Nephron (organoid): ENCODE results near the gene HSBP1L1.
A peak's percentile ranks its signal among the peaks of the same experiment; 100 is the strongest.

Experiments
- H3K27ac Mint-ChIP-seq, 3 experiments: 2 replicates each; pipeline ENCODE4 v1.8.0; 2020; ENCODE audit warnings: mixed read lengths in 3 of 3, mild to moderate bottlenecking in 2 of 3, moderate library complexity in 1 of 3
- H3K27me3 Mint-ChIP-seq: 2 replicates; pipeline ENCODE4 v1.8.0; 2021; ENCODE audit warnings: low read depth, mild to moderate bottlenecking, moderate library complexity, mixed read lengths
- H3K36me3 Mint-ChIP-seq: 2 replicates; pipeline ENCODE4 v1.8.0; 2020; ENCODE audit warnings: low read depth, mixed read lengths
- H3K4me1 Mint-ChIP-seq: 2 replicates; pipeline ENCODE4 v1.8.0; 2020; ENCODE audit warnings: mixed read lengths
- H3K4me3 Mint-ChIP-seq, 3 experiments: 2 replicates each; pipeline ENCODE4 v1.8.0; 2020; ENCODE audit warnings: mild to moderate bottlenecking in 3 of 3, mixed read lengths in 3 of 3, moderate library complexity in 2 of 3
- H3K9me3 Mint-ChIP-seq: 2 replicates; pipeline ENCODE4 v1.8.0; 2020; ENCODE audit warnings: mixed read lengths
- CTCF ChIP-seq, 3 experiments: fragments of 200-600 bp; sonication (generic); IDR thresholded peaks; one replicate each; pipeline ENCODE4 v1.5.0; 2021; ENCODE audit warnings: antibody characterized with exemption in 3 of 3; ENCODE audit not compliant: unreplicated experiment in 3 of 3

The HSBP1L1 gene

DNA sequence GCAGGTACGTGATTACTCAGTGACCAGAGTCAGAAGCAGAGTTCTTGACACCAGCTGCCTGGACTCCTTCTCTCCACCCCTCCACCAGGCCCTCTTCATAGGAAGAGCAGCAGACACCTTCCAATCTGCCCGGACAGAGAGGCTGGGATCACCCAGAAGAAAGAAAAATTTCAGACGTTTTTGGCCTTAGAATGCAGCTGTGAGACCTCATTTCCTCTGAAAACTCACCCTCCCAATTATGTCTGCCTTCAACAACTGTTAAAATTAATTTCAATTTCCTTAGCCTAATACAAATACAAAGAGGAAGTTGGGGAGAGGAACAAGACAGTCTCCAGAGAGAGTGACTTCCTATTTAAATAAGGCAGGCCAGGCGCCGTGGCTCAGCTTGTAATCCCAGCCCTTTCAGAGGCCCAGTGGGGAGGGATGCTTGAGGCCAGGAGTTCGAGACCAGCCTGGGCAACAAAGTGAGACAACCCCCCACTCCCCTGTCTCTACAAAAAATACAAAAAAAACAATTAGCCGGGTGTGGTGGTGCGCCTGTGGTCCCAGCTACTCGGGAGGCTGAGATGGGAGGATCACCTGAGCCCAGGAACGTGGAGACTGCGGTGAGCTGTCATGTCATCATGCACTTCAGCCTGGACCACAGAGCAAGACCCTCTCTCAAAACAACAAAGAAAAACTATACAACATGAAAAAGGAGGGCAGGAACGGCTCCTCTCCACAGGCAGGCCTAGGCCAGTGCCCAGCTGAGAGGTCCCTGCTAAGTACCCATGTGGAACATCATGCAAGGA, 14.6 kb upstream of the HSBP1L1 start:
- Mint-ChIP-seq H3K27me3 (peaks cover 11% of the 10 kb centered on the region), H3K4me3 (peak overlapping the region; percentile 86 to 96 (median 89)), H3K36me3 (peaks cover 8% of the 10 kb centered on the region), H3K9me3 (no peaks in the 10 kb centered on the region), H3K27ac (peak overlapping the region; percentile 53 to 89 (median 83)), H3K4me1 (peaks cover 52% of the 10 kb centered on the region)
- TF ChIP-seq CTCF (IDR thresholded peaks at IDR 0.05; ENCODE audit: unreplicated experiment in 3 of 3): no peak

- peaks cover 11% of the 10 kb centered on the region for H3K27me3 Mint-ChIP-seq
- H3K36me3 Mint-ChIP-seq: peaks cover 8% of the 10 kb centered on the region
- H3K4me1 Mint-ChIP-seq: peaks cover 46% of the 10 kb centered on the region
- TF ChIP-seq CTCF (IDR thresholded peaks at IDR 0.05; ENCODE audit: unreplicated experiment in 3 of 3): no peak
- H3K9me3 Mint-ChIP-seq: no peaks in the 10 kb centered on the region
- peak overlapping the region; percentile 86 to 96 (median 89) for H3K4me3 Mint-ChIP-seq
- peak overlapping the region; percentile 33 to 83 (median 53) for H3K27ac Mint-ChIP-seq
These were observed 13.7 kb upstream of the HSBP1L1 start for GRCh38 chr18:79950515-79951341.

- peak in 1 of 3 experiments; percentile 15 for TF ChIP-seq CTCF (IDR thresholded peaks at IDR 0.05; ENCODE audit: unreplicated experiment in 3 of 3)
- H3K27ac Mint-ChIP-seq: peak within 1 kb of the TSS; percentile 33 to 83 (median 53)
- no peaks in the 10 kb centered on the region for H3K9me3 Mint-ChIP-seq
- H3K36me3 Mint-ChIP-seq: peaks cover 8% of the 10 kb centered on the region
- H3K27me3 Mint-ChIP-seq: peaks cover 11% of the 10 kb centered on the region
- H3K4me3 Mint-ChIP-seq: peak within 1 kb of the TSS; percentile 86 to 96 (median 89)
- H3K4me1 Mint-ChIP-seq: peaks cover 38% of the 10 kb centered on the region
These were observed 12.6 kb upstream of the HSBP1L1 start, which contains the start of gene SLC66A2 for GRCh38 chr18:79951545-79952455. Gene SLC66A2 (minus strand): TSS chr18:79951653. CDS start chr18:79950926, 727 bp downstream.

DNA sequence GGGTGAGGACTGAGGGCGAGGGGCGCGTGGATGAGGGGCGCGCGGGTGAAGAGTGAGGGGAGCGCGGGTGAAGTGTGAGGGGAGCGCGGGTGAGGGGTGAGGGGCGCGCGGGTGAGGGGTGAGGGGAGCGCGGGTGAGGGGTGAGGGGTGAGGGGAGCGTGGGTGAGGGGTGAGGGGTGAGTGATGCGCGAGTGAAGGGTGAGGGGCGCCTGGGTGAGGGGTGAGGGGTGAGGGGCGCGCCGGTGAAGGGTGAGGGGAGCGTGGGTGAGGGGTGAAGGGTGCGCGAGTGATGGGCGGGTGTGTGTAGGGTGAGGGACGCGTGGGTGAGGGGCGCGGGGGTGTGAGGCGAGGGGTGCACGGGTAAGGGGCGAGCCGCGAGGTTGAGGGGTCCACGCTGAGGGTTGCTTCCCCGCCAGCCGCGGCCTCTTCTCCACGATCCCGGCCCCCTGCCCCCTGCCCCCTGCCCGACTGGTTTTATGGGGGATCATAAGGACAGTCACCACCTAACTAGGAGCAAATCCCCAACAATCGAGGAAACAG, 11.9 kb upstream of the HSBP1L1 start:
- H3K4me1 Mint-ChIP-seq: peaks cover 34% of the 10 kb centered on the region
- no peaks in the 10 kb centered on the region for H3K9me3 Mint-ChIP-seq
- no peak overlapping the region for H3K27ac Mint-ChIP-seq
- H3K27me3 Mint-ChIP-seq: peaks cover 11% of the 10 kb centered on the region
- no peak for TF ChIP-seq CTCF (IDR thresholded peaks at IDR 0.05; ENCODE audit: unreplicated experiment in 3 of 3)
- H3K36me3 Mint-ChIP-seq: peaks cover 8% of the 10 kb centered on the region
- peak overlapping the region; percentile 77 to 86 (median 81) for H3K4me3 Mint-ChIP-seq

DNA sequence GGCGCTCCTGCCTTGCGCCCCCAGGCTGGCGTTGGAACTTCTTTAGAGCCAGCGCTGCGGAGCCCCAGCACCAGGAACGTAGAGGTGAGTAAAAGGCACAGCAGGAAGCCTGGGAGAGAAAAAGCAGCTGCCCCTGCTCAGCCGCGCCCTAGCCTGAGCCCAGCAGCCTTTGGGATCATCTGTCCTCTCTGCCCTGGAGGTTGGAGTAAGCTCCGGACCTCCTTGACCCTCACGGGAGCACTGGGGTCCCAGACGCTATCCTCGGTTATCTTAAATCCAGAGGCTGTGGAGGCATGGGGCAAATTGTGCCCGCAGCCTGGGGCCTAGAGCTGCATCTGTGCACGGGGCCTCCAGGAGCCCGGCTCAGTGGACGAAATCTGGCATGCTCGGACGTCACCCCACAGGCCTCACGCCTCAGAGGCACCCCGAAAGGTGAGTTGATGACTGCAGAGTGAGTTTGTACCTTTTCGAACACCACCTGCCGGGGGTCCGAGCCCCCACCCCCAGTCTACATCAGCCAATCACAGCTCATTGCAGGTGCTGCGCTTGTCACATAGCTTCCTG, 11.4 kb upstream of the HSBP1L1 start:
- H3K36me3 Mint-ChIP-seq: peaks cover 8% of the 10 kb centered on the region
- TF ChIP-seq CTCF (IDR thresholded peaks at IDR 0.05; ENCODE audit: unreplicated experiment in 3 of 3): no peak
- peaks cover 11% of the 10 kb centered on the region for H3K27me3 Mint-ChIP-seq
- H3K27ac Mint-ChIP-seq: no peak overlapping the region
- peak overlapping the region; percentile 77 to 86 (median 81) for H3K4me3 Mint-ChIP-seq
- peaks cover 33% of the 10 kb centered on the region for H3K4me1 Mint-ChIP-seq
- H3K9me3 Mint-ChIP-seq: no peaks in the 10 kb centered on the region
